HepG2 (cell line): Measurements from ENCODE around the gene KCND3. TPM values are rescaled to one million over a fixed set of nuclear protein-coding genes. Genes with fewer than 3 reads are reported as not detected.

Source experiments
- ASH2L ChIP-seq: fragments of 300-600, 200-600 bp; sonication (generic); IDR thresholded peaks from 2 replicates; pipeline ENCODE4 v1.7.0; 2017; ENCODE audit warnings: low read depth, mild to moderate bottlenecking, moderate library complexity, mixed read lengths, low read length; ENCODE audit not compliant: insufficient read length
- ATAD3A ChIP-seq: sonication (generic); formaldehyde crosslinking; IDR thresholded peaks from 2 replicates; pipeline ENCODE4 v1.4.0; 2020; ENCODE audit warnings: missing genetic modification reagents
- GLI4 ChIP-seq: sonication (generic); formaldehyde crosslinking; IDR thresholded peaks from 2 replicates; pipeline ENCODE4 v1.5.1; 2020; ENCODE audit warnings: missing genetic modification reagents, mild to moderate bottlenecking, moderate library complexity, borderline replicate concordance
- HMG20A ChIP-seq: IDR thresholded peaks from 2 replicates; pipeline ENCODE4 v1.6.1; 2016; ENCODE audit warnings: borderline replicate concordance
- KLF11 ChIP-seq: IDR thresholded peaks from 2 replicates; pipeline ENCODE4 v1.6.1; 2016; ENCODE audit warnings: missing compliant biosample characterization
- KMT2A ChIP-seq: sonication (generic); formaldehyde crosslinking; IDR thresholded peaks from 2 replicates; pipeline ENCODE4 v1.4.0; 2020; ENCODE audit warnings: missing genetic modification reagents
- MAFF ChIP-seq: IDR thresholded peaks from 2 replicates; pipeline ENCODE4 v1.6.1; 2011; ENCODE audit warnings: low read depth, low read length, improper control_type of control experiment
- NBN ChIP-seq: fragments of 450-650 bp; conservative IDR thresholded peaks from 2 replicates; pipeline ENCODE4 v1.6.1; 2017
- NCOA2 ChIP-seq: sonication (generic); formaldehyde crosslinking; IDR thresholded peaks from 2 replicates; pipeline ENCODE4 v1.8.0; 2022; ENCODE audit warnings: inconsistent platforms
- NFE2 ChIP-seq: sonication (generic); formaldehyde crosslinking; IDR thresholded peaks from 2 replicates; pipeline ENCODE4 v1.4.0; 2020; ENCODE audit warnings: missing genetic modification reagents
- SOX13 ChIP-seq, 3 experiments: fragments of 450-650 bp in 1 of 3; sonication (generic) in 1 of 3; formaldehyde crosslinking in 1 of 3; IDR thresholded peaks in 2 of 3; conservative IDR thresholded peaks in 1 of 3; 2 replicates each; pipeline versions ENCODE4 v1.5.0 to v1.6.1; 2016 to 2020; ENCODE audit warnings: antibody characterized with exemption in 1 of 3, mild to moderate bottlenecking in 1 of 3, missing compliant biosample characterization in 1 of 3, missing genetic modification reagents in 1 of 3, moderate library complexity in 1 of 3
- SPEN ChIP-seq: sonication (generic); formaldehyde crosslinking; IDR thresholded peaks from 2 replicates; pipeline ENCODE4 v1.5.1; 2020; ENCODE audit warnings: low read depth, mild to moderate bottlenecking, missing genetic modification reagents
- TAF15 ChIP-seq: fragments of 200-400 bp; formaldehyde crosslinking; IDR thresholded peaks from one replicate; pipeline ENCODE4 v1.6.1; 2018; ENCODE audit warnings: mild to moderate bottlenecking, low read depth, low read length; ENCODE audit not compliant: poor library complexity, severe bottlenecking
- THAP9 ChIP-seq: sonication (generic); formaldehyde crosslinking; IDR thresholded peaks from 2 replicates; pipeline ENCODE4; 2020; ENCODE audit warnings: missing genetic modification reagents, mild to moderate bottlenecking, borderline replicate concordance
- ZFP82 ChIP-seq: sonication (generic); formaldehyde crosslinking; IDR thresholded peaks from 2 replicates; pipeline ENCODE4 v1.5.1; 2020; ENCODE audit warnings: mild to moderate bottlenecking, missing genetic modification reagents, borderline replicate concordance
- ZNF687 ChIP-seq: sonication (generic); formaldehyde crosslinking; IDR thresholded peaks from 2 replicates; pipeline ENCODE4 v1.5.1; 2020; ENCODE audit warnings: mild to moderate bottlenecking, missing genetic modification reagents, moderate library complexity
- ZNF768 ChIP-seq: sonication (generic); formaldehyde crosslinking; IDR thresholded peaks from 2 replicates; pipeline ENCODE4 v1.4.0; 2020; ENCODE audit warnings: missing genetic modification reagents
- ZNF816 ChIP-seq: sonication (generic); formaldehyde crosslinking; IDR thresholded peaks from 2 replicates; pipeline ENCODE4 v1.8.0; 2022; ENCODE audit warnings: missing genetic modification reagents, mild to moderate bottlenecking, borderline replicate concordance
- polyA plus RNA-seq, 8 experiments: library from polyadenylated mRNA; depleted of rRNA in 3 of 8; stranded (reverse) in 7 of 8; unstranded in 1 of 8; fragments of >200 nt; fragmentation: Illumina TruSeq in 4 of 8; extraction: Trizol in 4 of 8; gene quantifications; 2 replicates each; pipeline versions ENCODE4 v1.2.1 to v1.2.3, GENCODE V29; 2011 to 2016; ENCODE audit warnings: low read depth in 4 of 8, missing spikeins in 1 of 8, mixed read lengths in 1 of 8; ENCODE audit not compliant: insufficient read depth in 1 of 8
- total RNA-seq, 5 experiments: library from RNA; depleted of rRNA; stranded (reverse); fragments of >200 nt; fragmentation: Illumina TruSeq; extraction: Trizol; gene quantifications; 2 replicates each; pipeline ENCODE4 v1.2.3, GENCODE V29; 2016; ENCODE audit warnings: low read depth in 1 of 5
- TF ChIP-seq, protein P1 (sequence below): sonication (generic); formaldehyde crosslinking; IDR thresholded peaks from 2 replicates; pipeline ENCODE4 v1.9.0; 2021; ENCODE audit warnings: missing genetic modification reagents, borderline replicate concordance

The KCND3 gene
- total and polyA plus RNA-seq, 2 of the 13 experiments (the other 11 are each of a cell fraction or from before 2014, with no cell fraction given) = 0.04 TPM; not detected in 1

DNA sequence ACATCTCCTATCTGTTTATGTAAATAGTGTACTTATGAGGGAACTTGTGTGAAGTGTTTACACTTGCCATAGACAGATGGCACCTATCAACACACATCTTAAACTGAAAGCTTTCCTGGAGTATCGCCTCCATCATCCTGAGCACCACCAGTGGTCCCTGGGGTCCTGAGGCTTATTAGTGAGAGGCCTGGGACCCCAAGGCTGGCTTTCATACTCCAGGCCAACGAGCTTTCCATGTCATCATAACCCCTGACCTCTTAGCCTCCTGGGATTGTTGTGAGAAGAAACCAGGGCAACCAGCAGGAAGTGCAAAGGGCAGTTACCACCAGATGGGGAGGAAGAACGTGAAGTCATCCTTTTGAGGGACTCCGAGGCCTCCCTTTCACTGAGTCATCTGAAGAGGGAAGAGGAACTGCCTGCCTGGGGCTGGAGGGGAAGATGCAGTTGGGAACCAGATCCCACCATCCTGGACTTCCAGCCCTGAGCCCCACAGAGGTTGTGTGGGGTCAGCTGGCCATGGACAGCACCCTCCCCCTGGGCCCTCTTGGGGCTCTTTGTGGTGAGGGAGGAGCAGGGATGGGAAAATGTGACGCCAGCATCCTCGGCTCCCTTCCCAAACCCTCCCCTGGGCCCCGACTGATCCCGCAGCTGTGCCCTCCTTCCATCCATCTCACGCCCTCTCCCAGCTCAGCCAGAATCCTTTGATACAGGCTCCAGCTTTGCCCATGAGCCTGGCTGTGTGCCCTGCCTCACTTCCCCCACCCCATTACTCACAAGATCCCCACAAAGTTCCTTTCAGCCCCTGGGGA is 256.1 kb downstream of the KCND3 start (continued):
- TF ChIP-seq TAF15 (no peak), HMG20A (peak; percentile 33; the same call in 1 of the 2 replicates), ZNF768 (CRISPR knock-in tag) (no peak), ATAD3A (CRISPR knock-in tag) (no peak), ASH2L (peak; percentile 87), ZNF816 (no peak), NFE2 (CRISPR knock-in tag) (no peak), NCOA2 (CRISPR knock-in tag) (peak; percentile 58; the same call in 1 of the 2 replicates), ZFP82 (CRISPR knock-in tag) (no peak), NBN (no peak), MAFF (peak; percentile 34), ZNF687 (CRISPR knock-in tag) (peak; percentile 80), THAP9 (CRISPR knock-in tag) (peak; percentile 23; the same call in 1 of the 2 replicates), GLI4 (CRISPR knock-in tag) (no peak), SOX13 (IDR thresholded peaks at IDR 0.05) (no peak), SOX13 (CRISPR knock-in tag; conservative IDR thresholded peaks at IDR 0.05 in 1 of 2, IDR thresholded peaks at IDR 0.05 in 1 of 2) (peak in 1 of 2 experiments; percentile 43; a peak in 1 of 4 replicates), KLF11 (CRISPR knock-in tag) (no peak), SPEN (CRISPR knock-in tag) (peak; percentile 39; the same call in 1 of the 2 replicates), KMT2A (CRISPR knock-in tag) (0 out of 2 replicates have a peak, but pooled peaks have one; percentile 41)
- TF ChIP-seq, protein P1, sequence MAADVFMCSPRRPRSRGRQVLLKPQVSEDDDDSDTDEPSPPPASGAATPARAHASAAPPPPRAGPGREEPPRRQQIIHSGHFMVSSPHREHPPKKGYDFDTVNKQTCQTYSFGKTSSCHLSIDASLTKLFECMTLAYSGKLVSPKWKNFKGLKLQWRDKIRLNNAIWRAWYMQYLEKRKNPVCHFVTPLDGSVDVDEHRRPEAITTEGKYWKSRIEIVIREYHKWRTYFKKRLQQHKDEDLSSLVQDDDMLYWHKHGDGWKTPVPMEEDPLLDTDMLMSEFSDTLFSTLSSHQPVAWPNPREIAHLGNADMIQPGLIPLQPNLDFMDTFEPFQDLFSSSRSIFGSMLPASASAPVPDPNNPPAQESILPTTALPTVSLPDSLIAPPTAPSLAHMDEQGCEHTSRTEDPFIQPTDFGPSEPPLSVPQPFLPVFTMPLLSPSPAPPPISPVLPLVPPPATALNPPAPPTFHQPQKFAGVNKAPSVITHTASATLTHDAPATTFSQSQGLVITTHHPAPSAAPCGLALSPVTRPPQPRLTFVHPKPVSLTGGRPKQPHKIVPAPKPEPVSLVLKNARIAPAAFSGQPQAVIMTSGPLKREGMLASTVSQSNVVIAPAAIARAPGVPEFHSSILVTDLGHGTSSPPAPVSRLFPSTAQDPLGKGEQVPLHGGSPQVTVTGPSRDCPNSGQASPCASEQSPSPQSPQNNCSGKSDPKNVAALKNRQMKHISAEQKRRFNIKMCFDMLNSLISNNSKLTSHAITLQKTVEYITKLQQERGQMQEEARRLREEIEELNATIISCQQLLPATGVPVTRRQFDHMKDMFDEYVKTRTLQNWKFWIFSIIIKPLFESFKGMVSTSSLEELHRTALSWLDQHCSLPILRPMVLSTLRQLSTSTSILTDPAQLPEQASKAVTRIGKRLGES = no peak
